HUES64 (cell line): Measurements from ENCODE around the gene TMIE.

Experiments used
- H3K27ac ChIP-seq: 2 replicates; pipeline ENCODE4 v1.7.0; 2013; ENCODE audit warnings: low read depth, low read length, inconsistent platforms
- H3K27me3 ChIP-seq: 2 replicates; pipeline ENCODE4 v1.6.1; 2013; ENCODE audit warnings: mild to moderate bottlenecking, low read length; ENCODE audit not compliant: insufficient read depth
- H3K36me3 ChIP-seq: 2 replicates; pipeline ENCODE4 v1.6.1; 2013; ENCODE audit warnings: mild to moderate bottlenecking, low read length; ENCODE audit not compliant: insufficient read depth
- H3K4me1 ChIP-seq: 2 replicates; pipeline ENCODE4 v1.6.1; 2013; ENCODE audit warnings: mild to moderate bottlenecking, low read length, moderate library complexity; ENCODE audit not compliant: insufficient read depth
- H3K4me3 ChIP-seq: 2 replicates; pipeline ENCODE4 v1.5.1; 2013; ENCODE audit warnings: mild to moderate bottlenecking, low read length, moderate library complexity
- H3K9ac ChIP-seq: 2 replicates; pipeline ENCODE4 v1.6.1; 2013; ENCODE audit warnings: mild to moderate bottlenecking, low read depth, low read length
- H3K9me3 ChIP-seq: 2 replicates; pipeline ENCODE4 v1.6.1; 2013; ENCODE audit warnings: low read depth, low read length; ENCODE audit not compliant: insufficient read depth
- WGBS: fragments of 150-250, 120-280 bp; methylation state at CpG from one replicate; pipeline ENCODE4 v1.1.7; 2013; ENCODE audit warnings: missing lambda C conversion rate; 5-methylcytosine and 5-hydroxymethylcytosine counted together

The TMIE gene

GRCh38 chr3:46721009-46721408 is 19.8 kb downstream of the TMIE start:
- Histone ChIP-seq H3K36me3 (no peaks in the 10 kb centered on the region), H3K9ac (no peak overlapping the region), H3K27ac (no peak overlapping the region), H3K4me3 (no peak overlapping the region), H3K27me3 (no peaks in the 10 kb centered on the region), H3K4me1 (peaks cover 3% of the 10 kb centered on the region; the same call in 1 of the 2 replicates), H3K9me3 (no peaks in the 10 kb centered on the region)
- WGBS: 96% methylated on average over 2 of the region's 2 CpGs

GRCh38 chr3:46722443-46722842 is 21.3 kb downstream of the TMIE start:
- Histone ChIP-seq H3K27ac (no peak overlapping the region), H3K36me3 (no peaks in the 10 kb centered on the region), H3K4me1 (peaks cover 16% of the 10 kb centered on the region), H3K9ac (no peak overlapping the region), H3K9me3 (no peaks in the 10 kb centered on the region), H3K4me3 (no peak overlapping the region), H3K27me3 (no peaks in the 10 kb centered on the region)
- WGBS: 97% methylated on average over 4 of the region's 5 CpGs

GRCh38 chr3:46724424-46724823 is 23.2 kb downstream of the TMIE start:
- peaks cover 20% of the 10 kb centered on the region for H3K4me1 ChIP-seq
- WGBS: 100% methylated on average over 3 of the region's 4 CpGs

DNA sequence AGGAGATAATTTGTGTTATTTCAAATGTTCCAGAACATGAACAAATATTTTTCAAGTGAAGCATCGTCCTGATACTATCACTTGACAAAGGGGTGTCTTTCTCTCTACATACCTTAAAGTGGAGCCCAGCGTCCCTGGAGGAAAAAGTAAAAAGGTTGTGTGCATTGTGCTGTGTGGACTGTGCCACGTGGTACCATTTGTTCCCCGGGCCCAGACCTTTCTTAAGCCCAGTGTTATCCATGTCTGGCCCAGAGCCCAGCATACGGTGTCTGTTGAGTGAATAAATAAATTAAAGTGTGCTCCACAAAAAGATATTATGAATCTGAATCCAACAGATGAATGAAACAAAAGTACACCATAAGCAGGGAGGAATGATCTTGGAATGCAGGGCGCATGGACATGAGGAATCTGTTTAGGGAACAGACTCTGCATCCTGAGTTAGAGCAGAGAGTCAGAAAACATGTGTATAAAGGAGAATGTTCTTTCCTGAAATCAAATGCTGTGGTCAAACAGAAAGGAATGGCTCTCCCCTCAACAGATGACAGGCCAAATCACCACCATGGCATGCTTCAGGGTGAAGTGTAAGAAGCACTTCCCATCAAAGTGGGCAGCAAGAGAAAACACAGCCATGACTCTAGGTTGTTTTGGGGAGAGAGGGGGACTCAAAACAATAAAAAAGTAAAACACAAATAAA is 24.6 kb downstream of the TMIE start:
- Histone ChIP-seq H3K27ac (no peak overlapping the region), H3K9ac (no peak overlapping the region), H3K36me3 (no peaks in the 10 kb centered on the region), H3K9me3 (no peaks in the 10 kb centered on the region), H3K27me3 (no peaks in the 10 kb centered on the region), H3K4me1 (peaks cover 20% of the 10 kb centered on the region), H3K4me3 (no peak overlapping the region)
- 87% methylated on average over 5 of the region's 6 CpGs for WGBS

More at GRCh38 chr3:46724424-46724823, 23.2 kb downstream of the TMIE start:
- Histone ChIP-seq H3K36me3 (no peaks in the 10 kb centered on the region), H3K9me3 (no peaks in the 10 kb centered on the region), H3K27me3 (no peaks in the 10 kb centered on the region), H3K4me3 (no peak overlapping the region), H3K27ac (no peak overlapping the region), H3K9ac (no peak overlapping the region)

DNA sequence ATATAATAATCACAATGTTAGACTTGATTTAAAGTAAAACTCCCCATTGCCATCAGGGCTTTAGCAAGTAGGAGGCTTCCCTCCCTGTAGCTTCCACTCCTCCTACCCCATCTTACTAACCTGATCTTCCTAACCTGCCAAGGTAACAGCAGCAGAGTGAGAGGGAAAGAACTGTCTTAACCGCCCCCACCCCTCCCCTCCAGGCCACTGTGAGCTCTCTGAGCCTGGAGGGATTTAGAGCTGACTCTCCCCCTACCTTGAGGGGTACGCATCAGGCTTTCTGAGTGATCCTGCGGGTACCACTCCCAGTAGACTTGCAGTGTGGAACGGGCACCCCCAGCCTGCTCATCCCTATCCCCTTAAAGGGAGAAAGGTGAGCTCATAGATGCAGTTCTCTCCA is 27.8 kb downstream of the TMIE start:
- 84% methylated on average over 4 of the region's 4 CpGs for WGBS
- H3K36me3 ChIP-seq: no peaks in the 10 kb centered on the region
- no peak overlapping the region for H3K9ac ChIP-seq
- H3K27ac ChIP-seq: no peak overlapping the region
- no peaks in the 10 kb centered on the region for H3K9me3 ChIP-seq
- H3K4me1 ChIP-seq: peaks cover 20% of the 10 kb centered on the region
- no peak overlapping the region for H3K4me3 ChIP-seq
- H3K27me3 ChIP-seq: no peaks in the 10 kb centered on the region

DNA sequence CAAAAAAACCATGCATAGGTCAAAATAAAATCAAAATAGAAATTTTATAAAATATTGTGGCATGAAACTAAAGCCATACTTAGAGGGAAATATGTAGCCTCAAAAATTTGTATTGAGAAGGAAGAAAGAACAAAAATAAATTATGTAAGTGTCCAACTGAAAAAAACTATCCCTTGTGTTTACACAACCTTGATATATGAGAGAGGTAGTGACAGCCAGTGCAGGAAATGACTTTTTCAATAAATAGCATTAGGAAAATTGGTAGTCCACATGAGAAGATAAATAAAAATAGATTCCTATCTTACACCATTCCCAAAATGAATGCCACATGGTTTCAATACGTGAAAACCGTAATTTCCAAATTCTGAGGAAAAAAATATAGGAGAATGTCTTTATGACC is 29.6 kb downstream of the TMIE start:
- Histone ChIP-seq H3K4me1 (peaks cover 19% of the 10 kb centered on the region), H3K36me3 (no peaks in the 10 kb centered on the region), H3K27me3 (no peaks in the 10 kb centered on the region), H3K9me3 (no peaks in the 10 kb centered on the region), H3K27ac (no peak overlapping the region), H3K9ac (no peak overlapping the region), H3K4me3 (no peak overlapping the region)
- WGBS: no CpG with 5 or more reads among the region's 2 CpGs

GRCh38 chr3:46731795-46732194 is 30.6 kb downstream of the TMIE start:
- no peak overlapping the region for H3K9ac ChIP-seq
- no peak overlapping the region for H3K4me3 ChIP-seq
- WGBS: 86% methylated on average over 3 of the region's 3 CpGs
- H3K9me3 ChIP-seq: no peaks in the 10 kb centered on the region
- no peak overlapping the region for H3K27ac ChIP-seq
- H3K27me3 ChIP-seq: no peaks in the 10 kb centered on the region
- peaks cover 9% of the 10 kb centered on the region for H3K4me1 ChIP-seq
- no peaks in the 10 kb centered on the region for H3K36me3 ChIP-seq

- Histone ChIP-seq H3K9me3 (no peaks in the 10 kb centered on the region), H3K4me1 (no peaks in the 10 kb centered on the region), H3K9ac (no peak overlapping the region), H3K27ac (no peak overlapping the region), H3K27me3 (no peaks in the 10 kb centered on the region), H3K4me3 (no peak overlapping the region), H3K36me3 (no peaks in the 10 kb centered on the region)
- WGBS: 88% methylated on average over 9 of the region's 9 CpGs
These were observed 32.0 kb downstream of the TMIE start for GRCh38 chr3:46733026-46733800.

DNA sequence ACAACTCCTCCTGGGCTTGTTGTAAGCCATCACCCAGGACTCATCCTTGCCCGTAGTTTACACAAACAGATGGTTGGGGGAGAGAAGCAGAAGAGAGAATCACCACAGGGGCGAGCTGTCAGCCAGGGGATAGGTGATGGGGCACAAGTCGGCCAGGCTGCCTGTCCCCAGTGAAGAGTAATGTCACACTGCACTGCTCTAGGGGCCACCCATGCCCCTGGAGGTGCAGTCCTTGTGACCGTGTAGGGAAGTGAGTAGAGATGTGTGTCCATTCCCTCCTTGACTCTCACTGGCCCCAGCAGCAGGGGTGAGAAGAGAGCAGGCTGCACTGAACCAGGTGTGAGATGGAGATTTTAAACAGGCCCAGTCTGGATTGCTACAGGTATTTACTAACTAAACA is 33.6 kb downstream of the TMIE start:
- Histone ChIP-seq H3K9ac (no peak overlapping the region), H3K36me3 (no peaks in the 10 kb centered on the region), H3K27ac (no peak overlapping the region), H3K9me3 (no peaks in the 10 kb centered on the region), H3K4me3 (no peak overlapping the region), H3K4me1 (no peaks in the 10 kb centered on the region), H3K27me3 (no peaks in the 10 kb centered on the region)
- WGBS: 77% methylated on average over 4 of the region's 4 CpGs

DNA sequence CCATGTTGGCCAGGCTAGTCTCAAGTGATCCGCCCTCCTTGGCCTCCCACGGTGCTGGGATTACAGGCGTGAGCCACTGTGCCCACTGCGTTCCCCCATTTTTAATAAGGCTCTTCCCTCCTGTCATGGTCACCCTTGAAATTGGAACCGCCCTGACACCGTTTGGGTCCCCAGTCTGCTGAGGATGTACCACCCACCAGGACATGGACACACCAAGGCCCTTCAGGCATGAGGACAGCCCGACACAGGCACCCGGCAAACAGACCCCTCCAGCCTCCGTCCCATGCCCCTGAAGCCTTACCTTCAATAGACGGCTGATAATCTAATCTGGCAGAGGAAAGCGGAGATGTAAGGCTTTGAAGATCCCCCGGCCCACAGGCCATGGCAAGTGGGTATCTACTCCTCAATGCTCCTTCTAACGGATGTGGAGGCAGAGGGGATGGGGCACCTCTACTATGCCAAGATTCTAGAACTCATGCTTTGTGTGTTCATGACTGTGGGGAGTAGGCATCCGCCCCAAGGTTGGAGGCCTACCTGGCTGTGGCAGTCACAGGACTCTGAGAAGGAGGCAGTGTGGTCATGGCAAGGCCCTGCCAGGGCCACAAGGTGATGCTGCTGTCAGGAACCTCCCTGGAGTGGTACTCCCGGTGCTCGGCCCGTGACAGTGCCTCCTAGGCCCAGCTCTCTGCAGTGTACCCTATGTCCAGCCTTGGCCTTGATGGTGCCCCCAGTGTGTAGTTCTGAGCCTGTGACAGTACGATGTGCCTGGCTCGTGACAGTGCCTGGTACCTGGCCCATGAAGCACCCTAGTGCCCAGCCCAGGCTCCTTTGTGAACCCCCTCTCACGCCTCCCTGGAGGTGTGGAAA is 35.0 kb downstream of the TMIE start:
- WGBS: 94% methylated on average over 20 of the region's 20 CpGs
- no peak overlapping the region for H3K27ac ChIP-seq

GRCh38 chr3:46737329-46737731 is 36.1 kb downstream of the TMIE start:
- Histone ChIP-seq H3K4me3 (no peak overlapping the region), H3K9ac (no peak overlapping the region), H3K9me3 (no peaks in the 10 kb centered on the region), H3K27ac (no peak overlapping the region), H3K4me1 (no peaks in the 10 kb centered on the region), H3K36me3 (no peaks in the 10 kb centered on the region), H3K27me3 (no peaks in the 10 kb centered on the region)
- 86% methylated on average over 4 of the region's 4 CpGs for WGBS

More for the DNA sequence above, 35.0 kb downstream of the TMIE start:
- no peaks in the 10 kb centered on the region for H3K36me3 ChIP-seq
- H3K4me3 ChIP-seq: no peak overlapping the region
- H3K27me3 ChIP-seq: no peaks in the 10 kb centered on the region
- H3K9ac ChIP-seq: no peak overlapping the region
- H3K4me1 ChIP-seq: no peaks in the 10 kb centered on the region
- H3K9me3 ChIP-seq: no peaks in the 10 kb centered on the region
